Hematopoietic multipotent progenitor cell (in vitro differentiated cells): Measurements from ENCODE around the gene MCMBP. TPM values are rescaled to one million over a fixed set of nuclear protein-coding genes. Genes with fewer than 3 reads are reported as not detected.
"Not testable (repeated sequence)": the region's sequence is repeated elsewhere in the genome, so short reads cannot be mapped to it uniquely, and the experiment has no call there.

Experiments
- DNase-seq, 3 donors: peaks; one replicate each; pipeline ENCODE4 v3.0.0-alpha.2; 2011 to 2015; ENCODE audit warnings: low read depth in 2 of 3, low spot score in 2 of 3
- total RNA-seq: library from RNA; depleted of rRNA; stranded (reverse); fragments of >200 nt; gene quantifications from one replicate; pipeline ENCODE4 v1.2.3, GENCODE V29; 2012

MCMBP gene
- total RNA-seq, 1 donor: 28.5 TPM

GRCh38 chr10:119795101-119795500 is 77.5 kb downstream of the MCMBP start:
- not testable (repeated sequence) for DNase-seq

- DNase-seq: peak in 2 of 3 donors; percentile 73 to 86
Measured at GRCh38 chr10:119786117-119786769, 86.4 kb downstream of the MCMBP start.

- DNase-seq: peak in 1 of 3 donors; percentile 40
Measured at GRCh38 chr10:119784340-119785067, 88.1 kb downstream of the MCMBP start.

- no peak for DNase-seq
Measured at GRCh38 chr10:119783665-119784027, 89.0 kb downstream of the MCMBP start.

GRCh38 chr10:119782981-119783664 is 89.5 kb downstream of the MCMBP start:
- no peak for DNase-seq

GRCh38 chr10:119781498-119781897 is 91.1 kb downstream of the MCMBP start:
- no peak for DNase-seq

GRCh38 chr10:119780879-119781480 is 91.7 kb downstream of the MCMBP start:
- no peak for DNase-seq

Other genes with a start within 250 kb of the MCMBP start
- gene BAG3, start 221.5 kb downstream of the MCMBP start, total RNA-seq: 7.3 TPM
- gene INPP5F, start 146.8 kb downstream of the MCMBP start, total RNA-seq: 5.4 TPM
- 22.4 TPM for gene SEC23IP, start 19.9 kb upstream of the MCMBP start, total RNA-seq